Measurements from ENCODE around the gene SLC40A1. TPM values are rescaled to one million over a fixed set of nuclear protein-coding genes. Genes with fewer than 3 reads are reported as not detected.

Gene SLC40A1
- total RNA-seq, 1 donor from 2014 or later, result not detected

DNA sequence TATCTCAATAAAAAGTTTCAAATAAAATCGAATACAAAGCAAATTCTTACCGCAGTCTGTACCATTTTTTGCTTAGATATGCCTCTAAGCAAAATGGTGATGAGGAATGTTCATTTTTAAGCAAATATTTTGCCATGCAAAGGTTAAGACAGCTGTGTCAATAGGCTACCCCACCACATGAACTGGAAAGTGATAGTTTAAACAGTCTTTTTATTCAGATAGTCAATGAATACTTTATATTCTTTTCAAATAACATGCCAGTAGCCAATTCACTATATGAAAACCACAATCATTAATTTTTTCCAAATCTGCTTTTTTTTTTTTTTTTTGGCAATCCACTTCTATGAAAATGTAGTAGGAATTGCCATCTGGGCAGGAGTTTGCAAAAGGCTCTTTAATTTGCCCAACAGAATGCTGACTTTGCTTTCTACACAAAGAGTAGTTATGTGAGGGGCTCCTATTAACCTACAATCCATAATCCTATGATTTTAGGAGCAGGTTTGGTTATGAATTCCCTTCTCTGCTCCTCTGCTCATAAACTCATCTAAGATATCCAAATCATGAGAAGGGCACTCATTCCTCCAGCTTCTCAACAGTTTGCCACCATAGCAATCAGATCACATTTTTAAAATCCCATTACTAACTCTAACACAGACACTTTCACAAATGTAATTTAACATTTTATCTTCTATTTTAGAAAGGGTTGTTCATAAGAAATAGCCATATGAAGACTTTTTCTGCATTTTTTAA is 69.2 kb downstream of the SLC40A1 start:
- Mint-ChIP-seq H3K27ac (no peak overlapping the region), H3K36me3 (no peaks in the 10 kb centered on the region), H3K27me3 (ENCODE audit: insufficient read depth, low read depth) (no peaks in the 10 kb centered on the region), H3K4me3 (no peak overlapping the region), H3K9me3 (no peaks in the 10 kb centered on the region), H3K4me1 (no peaks in the 10 kb centered on the region)
- Histone ChIP-seq H3K27me3 (no peaks in the 10 kb centered on the region), H3K4me3 (no peak overlapping the region), H3K4me1 (no peaks in the 10 kb centered on the region), H3F3A (ENCODE audit: low read depth) (no peaks in the 10 kb centered on the region), H4K20me1 (ENCODE audit: low read depth) (no peaks in the 10 kb centered on the region), H3K9ac (no peak overlapping the region), H2AFZ (replicated peaks) (no peak overlapping the region), H3K9me3 (ENCODE audit: low read depth) (no peaks in the 10 kb centered on the region), H3K36me3 (no peaks in the 10 kb centered on the region), H3K27ac (no peak overlapping the region), H3K79me2 (ENCODE audit: low read depth) (no peaks in the 10 kb centered on the region), H3K4me2 (no peak overlapping the region)
- DNase-seq (ENCODE audit: low spot score), result no peak
- TF ChIP-seq EZH2phosphoT487 (IDR thresholded peaks at IDR 0.05) (no peak), EZH2 (IDR thresholded peaks at IDR 0.05) (no peak)
- TF ChIP-seq, protein P1, sequence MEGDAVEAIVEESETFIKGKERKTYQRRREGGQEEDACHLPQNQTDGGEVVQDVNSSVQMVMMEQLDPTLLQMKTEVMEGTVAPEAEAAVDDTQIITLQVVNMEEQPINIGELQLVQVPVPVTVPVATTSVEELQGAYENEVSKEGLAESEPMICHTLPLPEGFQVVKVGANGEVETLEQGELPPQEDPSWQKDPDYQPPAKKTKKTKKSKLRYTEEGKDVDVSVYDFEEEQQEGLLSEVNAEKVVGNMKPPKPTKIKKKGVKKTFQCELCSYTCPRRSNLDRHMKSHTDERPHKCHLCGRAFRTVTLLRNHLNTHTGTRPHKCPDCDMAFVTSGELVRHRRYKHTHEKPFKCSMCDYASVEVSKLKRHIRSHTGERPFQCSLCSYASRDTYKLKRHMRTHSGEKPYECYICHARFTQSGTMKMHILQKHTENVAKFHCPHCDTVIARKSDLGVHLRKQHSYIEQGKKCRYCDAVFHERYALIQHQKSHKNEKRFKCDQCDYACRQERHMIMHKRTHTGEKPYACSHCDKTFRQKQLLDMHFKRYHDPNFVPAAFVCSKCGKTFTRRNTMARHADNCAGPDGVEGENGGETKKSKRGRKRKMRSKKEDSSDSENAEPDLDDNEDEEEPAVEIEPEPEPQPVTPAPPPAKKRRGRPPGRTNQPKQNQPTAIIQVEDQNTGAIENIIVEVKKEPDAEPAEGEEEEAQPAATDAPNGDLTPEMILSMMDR (IDR thresholded peaks at IDR 0.05), result no peak

Other genes with a start within 250 kb of the SLC40A1 start
- gene WDR75, start 139.3 kb downstream of the SLC40A1 start, total RNA-seq (ENCODE audit: low replicate concordance), result 85.3 and 121 TPM in 2 replicates
- gene ASNSD1, start 80.7 kb upstream of the SLC40A1 start, total RNA-seq (ENCODE audit: low replicate concordance), result 61.3 and 100 TPM in 2 replicates
- 5.0 and 12.0 TPM in 2 replicates for gene ANKAR, start 93.9 kb upstream of the SLC40A1 start, total RNA-seq (ENCODE audit: low replicate concordance)
- 29.6 and 51.5 TPM in 2 replicates for gene OSGEPL1, start 182.0 kb upstream of the SLC40A1 start, total RNA-seq (ENCODE audit: low replicate concordance)
- gene ORMDL1, start 203.6 kb upstream of the SLC40A1 start, total RNA-seq (ENCODE audit: low replicate concordance), result 98.8 and 171 TPM in 2 replicates
- 61.3 and 97.9 TPM in 2 replicates for gene PMS1, start 203.7 kb upstream of the SLC40A1 start, total RNA-seq (ENCODE audit: low replicate concordance)